ENCODE data around the gene TBC1D10B. TPM values are rescaled to one million over a fixed set of nuclear protein-coding genes. Genes with fewer than 3 reads are reported as not detected.

TBC1D10B gene
- total RNA-seq, 1 experiment from 2014 or later = 36.0 TPM

GRCh38 chr16:30375864-30376263 is 5.6 kb upstream of the TBC1D10B start:
- no peaks in the 10 kb centered on the region for H3K9me2 ChIP-seq (replicated peaks; ENCODE audit: low read length)
- no peak overlapping the region for H3K4me3 ChIP-seq (ENCODE audit: low read length)
- H3K27me3 ChIP-seq (ENCODE audit: low read length) = no peaks in the 10 kb centered on the region
- H3K9me3 ChIP-seq (ENCODE audit: low read length) = no peaks in the 10 kb centered on the region
- BruUV-seq (replicated peaks) = no TSS peak
- ATAC-seq (no peak), DNase-seq (no peak)
- peaks cover 11% of the 10 kb centered on the region; the same call in 1 of the 2 replicates for H3K4me1 ChIP-seq (ENCODE audit: insufficient read depth, low read length)
- ChIA-PET POLR2A (ENCODE audit: unreplicated experiment) (interaction anchor here (0.7 kb wide), 1 partner anchor 742 kb away, joined by 5 read pairs; the partner anchor contains the start of gene KAT8), CTCF (no interaction called here)
- intact Hi-C loops (cut with micrococcal nuclease) = no loop called here
- no peaks in the 10 kb centered on the region for H3K36me3 ChIP-seq (ENCODE audit: low read depth, low read length)
- H3K27ac ChIP-seq (ENCODE audit: low read length) = no peak overlapping the region
- no peaks in the 10 kb centered on the region for H3F3A ChIP-seq (ENCODE audit: low read length, unreplicated experiment)
- H3K4me2 ChIP-seq (ENCODE audit: low read length) = no peak overlapping the region
- H2AFZ ChIP-seq (ENCODE audit: low read length) = no peak overlapping the region
- TF ChIP-seq EZH2 (IDR thresholded peaks at IDR 0.05; ENCODE audit: low read length, unreplicated experiment) (no peak), EZH2phosphoT487 (IDR thresholded peaks at IDR 0.05; ENCODE audit: borderline replicate concordance, low read length) (no peak), CTCF (conservative IDR thresholded peaks at IDR 0.05; ENCODE audit: low read depth, low read length) (no peak)
- H3K79me2 ChIP-seq (ENCODE audit: low read length) = no peaks in the 10 kb centered on the region
- no peaks in the 10 kb centered on the region for H4K20me1 ChIP-seq (ENCODE audit: low read length)
- H3K9ac ChIP-seq (ENCODE audit: low read length) = no peak overlapping the region

GRCh38 chr16:30374538-30374937 is 4.2 kb upstream of the TBC1D10B start, which contains the start of gene MYL11:
Gene MYL11, plus strand, starts transcription at chr16:30374802. Its CDS starts 56 bp downstream, at chr16:30374858.
- intact Hi-C loops (cut with micrococcal nuclease) = no loop called here
- H3K4me2 ChIP-seq (ENCODE audit: low read length) = no peak within 1 kb of the TSS
- DNase-seq (no peak), ATAC-seq (no peak)
- H3K27ac ChIP-seq (ENCODE audit: low read length) = no peak within 1 kb of the TSS
- H3K79me2 ChIP-seq (ENCODE audit: low read length) = peaks cover 3% of the 10 kb centered on the region
- no peaks in the 10 kb centered on the region for H3K27me3 ChIP-seq (ENCODE audit: low read length)
- H3K9ac ChIP-seq (ENCODE audit: low read length) = no peak within 1 kb of the TSS
- no peaks in the 10 kb centered on the region for H3K9me3 ChIP-seq (ENCODE audit: low read length)
- POLR2A ChIA-PET (ENCODE audit: unreplicated experiment) = no interaction called here
- no peaks in the 10 kb centered on the region for H3K9me2 ChIP-seq (replicated peaks; ENCODE audit: low read length)
- CTCF ChIA-PET = no interaction called here
- H2AFZ ChIP-seq (ENCODE audit: low read length) = no peak within 1 kb of the TSS
- H3F3A ChIP-seq (ENCODE audit: low read length, unreplicated experiment) = no peaks in the 10 kb centered on the region
- no peaks in the 10 kb centered on the region for H3K36me3 ChIP-seq (ENCODE audit: low read depth, low read length)
- no peak within 1 kb of the TSS for H3K4me3 ChIP-seq (ENCODE audit: low read length)
- TF ChIP-seq CTCF (conservative IDR thresholded peaks at IDR 0.05; ENCODE audit: low read depth, low read length) (no peak), EZH2phosphoT487 (IDR thresholded peaks at IDR 0.05; ENCODE audit: borderline replicate concordance, low read length) (no peak), EZH2 (IDR thresholded peaks at IDR 0.05; ENCODE audit: low read length, unreplicated experiment) (no peak)
- H3K4me1 ChIP-seq (ENCODE audit: insufficient read depth, low read length) = peaks cover 11% of the 10 kb centered on the region; the same call in 1 of the 2 replicates
- no TSS peak for BruUV-seq (replicated peaks)
- no peaks in the 10 kb centered on the region for H4K20me1 ChIP-seq (ENCODE audit: low read length)

- H3K4me1 ChIP-seq (ENCODE audit: insufficient read depth, low read length) = peaks cover 16% of the 10 kb centered on the region
- H3K27ac ChIP-seq (ENCODE audit: low read length) = no peak overlapping the region
- H2AFZ ChIP-seq (ENCODE audit: low read length) = no peak overlapping the region
- ATAC-seq = no peak
- no peak overlapping the region for H3K9ac ChIP-seq (ENCODE audit: low read length)
- intact Hi-C loops (cut with micrococcal nuclease) = no loop called here
- DNase-seq = no peak
- ChIA-PET CTCF (no interaction called here), POLR2A (ENCODE audit: unreplicated experiment) (no interaction called here)
- no TSS peak for BruUV-seq (replicated peaks)
- H4K20me1 ChIP-seq (ENCODE audit: low read length) = peaks cover 12% of the 10 kb centered on the region
- no peak overlapping the region for H3K4me2 ChIP-seq (ENCODE audit: low read length)
- H3K79me2 ChIP-seq (ENCODE audit: low read length) = peaks cover 21% of the 10 kb centered on the region
- no peaks in the 10 kb centered on the region for H3K27me3 ChIP-seq (ENCODE audit: low read length)
- H3K9me2 ChIP-seq (replicated peaks; ENCODE audit: low read length) = no peaks in the 10 kb centered on the region
- no peak overlapping the region for H3K4me3 ChIP-seq (ENCODE audit: low read length)
- no peaks in the 10 kb centered on the region for H3F3A ChIP-seq (ENCODE audit: low read length, unreplicated experiment)
- H3K9me3 ChIP-seq (ENCODE audit: low read length) = no peaks in the 10 kb centered on the region
- no peak for TF ChIP-seq EZH2phosphoT487 (IDR thresholded peaks at IDR 0.05; ENCODE audit: borderline replicate concordance, low read length)
- TF ChIP-seq CTCF (conservative IDR thresholded peaks at IDR 0.05; ENCODE audit: low read depth, low read length) = no peak
- no peak for TF ChIP-seq EZH2 (IDR thresholded peaks at IDR 0.05; ENCODE audit: low read length, unreplicated experiment)
- H3K36me3 ChIP-seq (ENCODE audit: low read depth, low read length) = no peaks in the 10 kb centered on the region
Measured at GRCh38 chr16:30372725-30373124, 2.4 kb upstream of the TBC1D10B start.

Measured in PC-3 (cell line).